Activated B cell treated with CpG ODN at 0.5 μM for 24 hours (primary cell): ENCODE measurements around the gene PARP8. TPM values are rescaled to one million over a fixed set of nuclear protein-coding genes. Genes with fewer than 3 reads are reported as not detected.
"Not testable (repeated sequence)": the region's sequence is repeated elsewhere in the genome, so short reads cannot be mapped to it uniquely, and the experiment has no call there.

Experiments
- ATAC-seq: fragments of 200-7000 bp; cut with Tn5 transposase; one replicate; pipeline ENCODE4 v1.10.0; 2021; ENCODE audit warnings: low read depth, mild to moderate bottlenecking, moderate library complexity
- CTCF ChIA-PET: fragments of 350-600 bp; sonication (Branson Sonifier 250); formaldehyde crosslinking; loops from one replicate; lab custom pipeline; 2021; ENCODE audit warnings: antibody characterized with exemption; lab: Charles Lee
- POLR2A ChIA-PET: fragments of 350-600 bp; sonication (Branson Sonifier 250); formaldehyde crosslinking; loops from one replicate; lab custom pipeline; 2021; ENCODE audit warnings: antibody characterized with exemption; lab: Charles Lee
- DNase-seq: peaks from one replicate; pipeline ENCODE4 v3.0.0; 2022
- H3K27ac Mint-ChIP-seq: one replicate; pipeline ENCODE4 v1.8.0; 2020; ENCODE audit warnings: mixed read lengths
- H3K27me3 Mint-ChIP-seq: one replicate; pipeline ENCODE4 v1.8.0; 2021; ENCODE audit warnings: mixed read lengths
- H3K36me3 Mint-ChIP-seq: one replicate; pipeline ENCODE4 v1.8.0; 2021; ENCODE audit warnings: low read depth, mixed read lengths
- H3K4me1 Mint-ChIP-seq: one replicate; pipeline ENCODE4 v1.8.0; 2021; ENCODE audit warnings: mixed read lengths
- H3K4me3 Mint-ChIP-seq: one replicate; pipeline ENCODE4 v1.8.0; 2020; ENCODE audit warnings: mild to moderate bottlenecking, mixed read lengths
- H3K9me3 Mint-ChIP-seq: one replicate; pipeline ENCODE4 v1.8.0; 2020; ENCODE audit warnings: mixed read lengths
- CTCF ChIP-seq: fragments of 200-600 bp; IDR thresholded peaks from one replicate; pipeline ENCODE4 v1.8.0; 2022; ENCODE audit warnings: antibody characterized with exemption, mild to moderate bottlenecking
- intact Hi-C: fragments of 100-400 bp; cut with micrococcal nuclease; formaldehyde crosslinking; loops from one replicate; pipeline ENCODE4 v1.15.1; 2024
- total RNA-seq: library from RNA; stranded (reverse); gene quantifications from 2 replicates; pipeline ENCODE4 v1.2.3, GENCODE V29; 2022

Gene PARP8
- total RNA-seq, 1 donor from 2014 or later: 56.0 TPM

GRCh38 chr5:50684721-50685120, 18.3 kb downstream of the PARP8 start:
- DNase-seq (no peak), ATAC-seq (no peak)
- Mint-ChIP-seq H3K4me3 (no peak overlapping the region), H3K36me3 (peaks cover 26% of the 10 kb centered on the region), H3K27ac (no peak overlapping the region), H3K9me3 (peaks cover 5% of the 10 kb centered on the region), H3K4me1 (peaks cover 56% of the 10 kb centered on the region), H3K27me3 (no peaks in the 10 kb centered on the region)
- intact Hi-C loops: loop anchor here (5.0 kb wide), 1 partner anchor 68 kb away; no protein-coding TSS in a partner anchor
- CTCF ChIA-PET: no interaction called here
- TF ChIP-seq CTCF: no peak
- POLR2A ChIA-PET: interaction anchor here (0.9 kb wide), 1 partner anchor 18 kb away, joined by 4 read pairs; the partner anchor contains the start of gene PARP8

- ATAC-seq (no peak), DNase-seq (no peak)
- Mint-ChIP-seq H3K36me3 (peaks cover 24% of the 10 kb centered on the region), H3K27me3 (no peaks in the 10 kb centered on the region), H3K9me3 (peaks cover 5% of the 10 kb centered on the region), H3K4me3 (no peak overlapping the region), H3K27ac (peak overlapping the region; percentile 27), H3K4me1 (peaks cover 44% of the 10 kb centered on the region)
- TF ChIP-seq CTCF: no peak
- intact Hi-C loops: no loop called here
- POLR2A ChIA-PET: no interaction called here
- CTCF ChIA-PET: no interaction called here
Measured at GRCh38 chr5:50687548-50687947, 21.1 kb downstream of the PARP8 start.

GRCh38 chr5:50691399-50692016, 25.1 kb downstream of the PARP8 start:
- ChIA-PET CTCF (no interaction called here), POLR2A (no interaction called here)
- no peak for TF ChIP-seq CTCF
- DNase-seq: no peak
- no peak for ATAC-seq
- no peaks in the 10 kb centered on the region for H3K9me3 Mint-ChIP-seq
- no peak overlapping the region for H3K4me3 Mint-ChIP-seq
- no peak overlapping the region for H3K27ac Mint-ChIP-seq
- intact Hi-C loops: no loop called here
- H3K36me3 Mint-ChIP-seq: peaks cover 19% of the 10 kb centered on the region
- no peaks in the 10 kb centered on the region for H3K27me3 Mint-ChIP-seq
- H3K4me1 Mint-ChIP-seq: peaks cover 29% of the 10 kb centered on the region

- ChIA-PET POLR2A (no interaction called here), CTCF (no interaction called here)
- Mint-ChIP-seq H3K36me3 (peaks cover 10% of the 10 kb centered on the region), H3K4me3 (no peak overlapping the region), H3K27me3 (no peaks in the 10 kb centered on the region), H3K27ac (no peak overlapping the region), H3K9me3 (no peaks in the 10 kb centered on the region), H3K4me1 (peaks cover 34% of the 10 kb centered on the region)
- intact Hi-C loops: no loop called here
- no peak for TF ChIP-seq CTCF
- DNase-seq: no peak
- ATAC-seq: no peak
Measured at GRCh38 chr5:50694027-50694590, 27.7 kb downstream of the PARP8 start.

- Mint-ChIP-seq H3K4me1 (peaks cover 34% of the 10 kb centered on the region), H3K36me3 (peaks cover 15% of the 10 kb centered on the region)
- intact Hi-C loops, H3K27me3 Mint-ChIP-seq, DNase-seq, CTCF ChIA-PET, H3K4me3 Mint-ChIP-seq, H3K9me3 Mint-ChIP-seq, H3K27ac Mint-ChIP-seq, ATAC-seq, POLR2A ChIA-PET: not testable (repeated sequence)
Measured at GRCh38 chr5:50694626-50695025, 28.2 kb downstream of the PARP8 start.
